ENCODE results near the gene ZNHIT6. TPM values are rescaled to one million over a fixed set of nuclear protein-coding genes. Genes with fewer than 3 reads are reported as not detected.

ZNHIT6 gene
- total RNA-seq, 1 donor from 2014 or later, result 12.0 TPM

DNA sequence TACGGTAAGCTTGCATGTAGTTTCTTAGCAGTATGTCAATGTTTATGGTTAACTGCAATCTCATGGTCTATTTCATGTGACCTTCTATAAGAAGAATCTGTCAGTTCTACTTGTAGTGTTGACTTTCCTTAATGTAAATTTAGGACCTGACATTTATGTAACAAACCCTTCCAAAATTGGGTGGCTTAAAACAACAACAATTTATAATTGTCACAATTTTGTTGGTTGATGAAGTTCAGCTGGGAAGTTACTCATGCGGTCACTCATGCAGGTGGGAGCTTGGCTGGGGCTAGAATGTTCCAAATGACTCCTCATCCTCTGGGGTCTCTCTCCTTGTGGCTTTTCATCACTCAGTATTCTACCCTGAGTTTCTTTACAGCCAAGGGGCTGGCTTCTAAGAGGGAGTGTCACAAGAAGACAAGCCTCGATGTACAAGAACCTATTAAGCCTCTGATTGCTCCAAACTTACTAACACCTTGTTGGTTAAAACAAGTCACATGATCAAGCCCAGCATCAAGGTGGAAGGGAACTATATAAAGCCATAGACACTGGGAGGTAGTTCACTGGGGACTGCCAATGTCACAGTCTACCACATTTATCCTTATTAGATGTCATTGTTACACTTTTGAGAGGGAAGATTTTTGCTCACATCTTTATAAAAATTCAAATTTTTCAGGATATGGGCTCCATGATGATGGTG lies 103.8 kb downstream of the ZNHIT6 start:
- Histone ChIP-seq H3K4me3 (no peak overlapping the region), H3K9me3 (no peaks in the 10 kb centered on the region), H3K27ac (no peak overlapping the region), H3K36me3 (no peaks in the 10 kb centered on the region), H3K4me1 (no peaks in the 10 kb centered on the region), H3K27me3 (no peaks in the 10 kb centered on the region)
- TF ChIP-seq POLR2A (IDR thresholded peaks at IDR 0.05), result no peak
- TF ChIP-seq POLR2AphosphoS5 (IDR thresholded peaks at IDR 0.05; ENCODE audit: insufficient read depth in 1 of 2, low read depth in 1 of 2), result no peak
- TF ChIP-seq, protein P1, sequence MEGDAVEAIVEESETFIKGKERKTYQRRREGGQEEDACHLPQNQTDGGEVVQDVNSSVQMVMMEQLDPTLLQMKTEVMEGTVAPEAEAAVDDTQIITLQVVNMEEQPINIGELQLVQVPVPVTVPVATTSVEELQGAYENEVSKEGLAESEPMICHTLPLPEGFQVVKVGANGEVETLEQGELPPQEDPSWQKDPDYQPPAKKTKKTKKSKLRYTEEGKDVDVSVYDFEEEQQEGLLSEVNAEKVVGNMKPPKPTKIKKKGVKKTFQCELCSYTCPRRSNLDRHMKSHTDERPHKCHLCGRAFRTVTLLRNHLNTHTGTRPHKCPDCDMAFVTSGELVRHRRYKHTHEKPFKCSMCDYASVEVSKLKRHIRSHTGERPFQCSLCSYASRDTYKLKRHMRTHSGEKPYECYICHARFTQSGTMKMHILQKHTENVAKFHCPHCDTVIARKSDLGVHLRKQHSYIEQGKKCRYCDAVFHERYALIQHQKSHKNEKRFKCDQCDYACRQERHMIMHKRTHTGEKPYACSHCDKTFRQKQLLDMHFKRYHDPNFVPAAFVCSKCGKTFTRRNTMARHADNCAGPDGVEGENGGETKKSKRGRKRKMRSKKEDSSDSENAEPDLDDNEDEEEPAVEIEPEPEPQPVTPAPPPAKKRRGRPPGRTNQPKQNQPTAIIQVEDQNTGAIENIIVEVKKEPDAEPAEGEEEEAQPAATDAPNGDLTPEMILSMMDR (IDR thresholded peaks at IDR 0.05), result no peak
- intact Hi-C loops (cut with DNase I), result no loop called here
- DNase-seq (ENCODE audit: extremely low spot score in 2 of 2), result no peak

DNA sequence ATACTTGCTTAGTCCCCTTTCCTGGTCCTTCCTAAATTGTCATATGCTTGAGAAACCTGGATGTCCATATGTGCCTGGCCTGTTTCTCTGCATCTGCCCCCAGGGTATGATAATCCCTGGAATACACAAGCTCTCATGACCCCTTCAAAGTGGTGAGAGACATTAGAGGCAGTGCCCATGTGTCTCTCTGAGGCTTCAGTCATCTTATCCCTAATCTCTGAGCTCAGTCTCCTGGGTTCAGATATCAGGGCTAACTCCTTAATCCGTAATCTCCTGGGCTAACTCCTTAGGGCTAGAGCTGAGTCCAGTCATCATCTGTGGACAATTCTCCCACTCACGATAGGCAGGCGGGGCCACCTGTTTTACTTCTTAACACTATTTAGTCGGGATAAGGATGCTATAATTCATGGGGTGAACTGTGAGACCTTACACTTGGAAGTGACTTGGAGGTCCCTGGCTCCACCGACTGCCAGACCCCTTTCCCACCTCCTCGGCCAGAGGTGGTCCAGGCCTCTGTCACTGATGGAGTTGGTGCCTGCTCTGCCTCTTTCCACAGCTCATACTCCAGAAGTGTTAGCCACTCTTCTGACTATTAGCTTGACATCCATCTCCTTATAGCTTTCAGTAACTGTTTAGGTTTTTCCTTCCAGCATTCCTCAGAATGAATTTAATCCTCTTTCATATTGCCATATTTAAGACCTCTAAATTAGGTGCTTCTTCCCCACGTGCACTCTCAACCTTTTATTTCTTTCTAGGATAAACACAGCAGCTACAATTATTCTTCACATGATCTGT lies 105.0 kb downstream of the ZNHIT6 start:
- Histone ChIP-seq H3K9me3 (no peaks in the 10 kb centered on the region), H3K4me3 (no peak overlapping the region), H3K27ac (no peak overlapping the region), H3K4me1 (no peaks in the 10 kb centered on the region), H3K36me3 (no peaks in the 10 kb centered on the region), H3K27me3 (no peaks in the 10 kb centered on the region)
- intact Hi-C loops (cut with DNase I), result no loop called here
- TF ChIP-seq, protein P1 (IDR thresholded peaks at IDR 0.05), result no peak
- TF ChIP-seq POLR2A (IDR thresholded peaks at IDR 0.05) (no peak), POLR2AphosphoS5 (IDR thresholded peaks at IDR 0.05; ENCODE audit: insufficient read depth in 1 of 2, low read depth in 1 of 2) (no peak)
- DNase-seq (ENCODE audit: extremely low spot score in 2 of 2), result no peak

DNA sequence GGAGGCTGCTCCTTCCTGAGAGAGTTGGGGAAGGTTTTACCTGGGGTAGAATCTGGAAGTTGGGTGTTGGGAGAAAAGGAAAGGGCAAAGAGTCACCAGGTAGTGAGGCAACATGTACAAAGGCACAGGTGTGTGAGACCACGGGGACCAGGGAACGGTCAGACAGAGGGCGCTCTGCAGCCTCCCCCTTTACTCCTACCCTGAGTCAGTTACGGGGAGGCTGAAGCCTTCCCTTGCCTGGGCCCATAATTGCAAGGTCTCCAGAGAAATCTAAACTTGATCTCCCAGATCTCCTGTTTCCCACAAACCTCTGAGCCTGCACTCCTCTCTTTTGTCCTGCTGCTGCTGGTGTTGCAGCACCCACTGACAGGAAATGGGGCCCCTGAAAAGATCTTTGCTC lies 105.7 kb downstream of the ZNHIT6 start:
- no peak overlapping the region for H3K4me3 ChIP-seq
- H3K9me3 ChIP-seq, result no peaks in the 10 kb centered on the region
- H3K4me1 ChIP-seq, result no peaks in the 10 kb centered on the region
- no peaks in the 10 kb centered on the region for H3K27me3 ChIP-seq
- no peaks in the 10 kb centered on the region for H3K36me3 ChIP-seq
- H3K27ac ChIP-seq, result no peak overlapping the region
- intact Hi-C loops (cut with DNase I), result no loop called here
- TF ChIP-seq POLR2A (IDR thresholded peaks at IDR 0.05) (no peak), POLR2AphosphoS5 (IDR thresholded peaks at IDR 0.05; ENCODE audit: insufficient read depth in 1 of 2, low read depth in 1 of 2) (no peak)
- TF ChIP-seq, protein P1 (IDR thresholded peaks at IDR 0.05), result no peak
- no peak for DNase-seq (ENCODE audit: extremely low spot score in 2 of 2)

DNA sequence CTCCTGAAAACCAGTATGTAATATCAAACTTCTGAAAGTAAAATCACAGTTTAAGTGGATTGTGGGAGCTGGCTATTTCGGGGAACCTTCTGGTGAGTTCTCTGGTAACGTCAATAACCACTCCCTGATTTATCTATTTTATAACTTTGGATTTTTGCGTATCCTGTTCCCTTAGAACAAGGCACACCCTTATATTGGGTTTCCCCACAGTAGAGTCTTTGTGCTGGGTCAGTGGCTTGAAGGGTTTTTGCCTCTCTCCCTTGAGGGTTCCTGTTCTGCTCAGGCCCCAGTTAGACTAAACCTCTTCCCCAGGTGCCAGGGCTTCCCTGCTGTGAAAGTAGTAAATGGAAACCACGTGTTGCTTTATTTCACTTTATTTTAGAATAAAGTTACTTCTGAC lies 106.3 kb downstream of the ZNHIT6 start:
- no peaks in the 10 kb centered on the region for H3K27me3 ChIP-seq
- H3K27ac ChIP-seq, result no peak overlapping the region
- no peak overlapping the region for H3K4me3 ChIP-seq
- H3K4me1 ChIP-seq, result no peaks in the 10 kb centered on the region
- H3K36me3 ChIP-seq, result no peaks in the 10 kb centered on the region
- DNase-seq (ENCODE audit: extremely low spot score in 2 of 2), result no peak
- intact Hi-C loops (cut with DNase I), result no loop called here
- TF ChIP-seq POLR2AphosphoS5 (IDR thresholded peaks at IDR 0.05; ENCODE audit: insufficient read depth in 1 of 2, low read depth in 1 of 2) (no peak), POLR2A (IDR thresholded peaks at IDR 0.05) (no peak)
- TF ChIP-seq, protein P1 (IDR thresholded peaks at IDR 0.05), result no peak
- no peaks in the 10 kb centered on the region for H3K9me3 ChIP-seq

DNA sequence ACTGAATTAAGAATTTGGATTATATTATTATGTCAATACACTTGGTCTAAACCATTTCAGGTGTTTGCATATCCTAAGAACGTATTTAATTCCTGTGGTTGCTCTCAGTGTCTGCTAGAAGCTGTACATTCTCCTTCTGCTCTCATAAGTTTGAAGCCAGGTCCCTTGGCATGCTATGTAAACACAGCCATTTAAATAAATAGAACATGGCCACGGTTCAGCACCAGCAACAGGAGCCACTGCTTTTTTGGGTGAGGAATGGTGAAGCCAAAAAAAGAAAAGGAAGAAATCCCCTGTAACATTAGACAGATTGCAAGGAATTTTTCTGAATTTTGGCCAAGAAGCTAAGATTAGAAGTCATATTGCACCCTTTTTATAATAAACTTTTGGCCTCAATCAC lies 108.6 kb downstream of the ZNHIT6 start:
- Histone ChIP-seq H3K27me3 (no peaks in the 10 kb centered on the region), H3K36me3 (no peaks in the 10 kb centered on the region), H3K9me3 (no peaks in the 10 kb centered on the region), H3K27ac (no peak overlapping the region), H3K4me3 (no peak overlapping the region), H3K4me1 (no peaks in the 10 kb centered on the region)
- intact Hi-C loops (cut with DNase I), result no loop called here
- no peak for DNase-seq (ENCODE audit: extremely low spot score in 2 of 2)
- TF ChIP-seq, protein P1 (IDR thresholded peaks at IDR 0.05), result no peak

Measured in vagina (tissue), 2 donors.